ENCODE results near the gene SLC7A1.

- TF ChIP-seq CTCF (IDR thresholded peaks at IDR 0.05; ENCODE audit: low read depth, low read length, missing input control), result no peak
- TF ChIP-seq MAX (IDR thresholded peaks at IDR 0.05), result no peak
- no peak for TF ChIP-seq REST (IDR thresholded peaks at IDR 0.05)
- TF ChIP-seq GABPA (IDR thresholded peaks at IDR 0.05 in 1 of 2, conservative IDR thresholded peaks at IDR 0.05 in 1 of 2), result no peak
- no peak for TF ChIP-seq TAF1 (conservative IDR thresholded peaks at IDR 0.05)
- no peak for TF ChIP-seq EGR1 (IDR thresholded peaks at IDR 0.05; ENCODE audit: low read depth in 2 of 2)
- no peak for TF ChIP-seq YY1 (IDR thresholded peaks at IDR 0.05)
- TF ChIP-seq, protein P1, sequence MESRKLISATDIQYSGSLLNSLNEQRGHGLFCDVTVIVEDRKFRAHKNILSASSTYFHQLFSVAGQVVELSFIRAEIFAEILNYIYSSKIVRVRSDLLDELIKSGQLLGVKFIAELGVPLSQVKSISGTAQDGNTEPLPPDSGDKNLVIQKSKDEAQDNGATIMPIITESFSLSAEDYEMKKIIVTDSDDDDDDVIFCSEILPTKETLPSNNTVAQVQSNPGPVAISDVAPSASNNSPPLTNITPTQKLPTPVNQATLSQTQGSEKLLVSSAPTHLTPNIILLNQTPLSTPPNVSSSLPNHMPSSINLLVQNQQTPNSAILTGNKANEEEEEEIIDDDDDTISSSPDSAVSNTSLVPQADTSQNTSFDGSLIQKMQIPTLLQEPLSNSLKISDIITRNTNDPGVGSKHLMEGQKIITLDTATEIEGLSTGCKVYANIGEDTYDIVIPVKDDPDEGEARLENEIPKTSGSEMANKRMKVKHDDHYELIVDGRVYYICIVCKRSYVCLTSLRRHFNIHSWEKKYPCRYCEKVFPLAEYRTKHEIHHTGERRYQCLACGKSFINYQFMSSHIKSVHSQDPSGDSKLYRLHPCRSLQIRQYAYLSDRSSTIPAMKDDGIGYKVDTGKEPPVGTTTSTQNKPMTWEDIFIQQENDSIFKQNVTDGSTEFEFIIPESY (IDR thresholded peaks at IDR 0.05), result no peak
- TF ChIP-seq SP1 (IDR thresholded peaks at IDR 0.05), result no peak
- no peak for TF ChIP-seq ATF3 (IDR thresholded peaks at IDR 0.05)
- TF ChIP-seq RAD21 (IDR thresholded peaks at IDR 0.05), result no peak
- no peak for TF ChIP-seq JUND (IDR thresholded peaks at IDR 0.05)
Measured at GRCh38 chr13:29504691-29505090, 90.8 kb downstream of the SLC7A1 start.
